Esophagus squamous epithelium (tissue), 5 donors: ENCODE data around the gene SIRPA. TPM values are rescaled to one million over a fixed set of nuclear protein-coding genes. Genes with fewer than 3 reads are reported as not detected.
A peak's percentile ranks its signal among the peaks of the same experiment; 100 is the strongest.
"Not testable (repeated sequence)": the region's sequence is repeated elsewhere in the genome, so short reads cannot be mapped to it uniquely, and the experiment has no call there.

Experiments used
- DNase-seq: peaks from one replicate; lab custom pipeline; 2025; lab: John Stamatoyannopoulos, UW
- H3K27ac ChIP-seq, 4 donors: fragments of 200-600 bp; sonication (generic); one replicate each; pipeline ENCODE4 v1.5.1; 2016 to 2019; ENCODE audit warnings: mild to moderate bottlenecking in 1 of 4
- H3K27me3 ChIP-seq, 4 donors: fragments of 200-600 bp; sonication (generic); 1 replicate in 3 of 4; 2 replicates in 1 of 4; pipeline versions ENCODE4 v1.5.1 to v1.6.0; 2017 to 2021; ENCODE audit warnings: antibody characterized with exemption in 1 of 4
- H3K36me3 ChIP-seq, 3 donors: fragments of 200-600 bp; sonication (generic); one replicate each; pipeline ENCODE4 v1.5.1; 2016 to 2019
- H3K4me1 ChIP-seq, 3 donors: fragments of 200-600 bp; sonication (generic); one replicate each; pipeline ENCODE4 v1.5.1; 2017 to 2019
- H3K4me3 ChIP-seq, 4 donors: fragments of 200-600 bp; sonication (generic); 1 replicate in 3 of 4; 2 replicates in 1 of 4; pipeline ENCODE4 v1.5.1; 2016 to 2019; ENCODE audit warnings: mild to moderate bottlenecking in 2 of 4, moderate library complexity in 1 of 4
- H3K9me3 ChIP-seq, 3 donors: fragments of 200-600 bp; sonication (generic); one replicate each; pipeline ENCODE4 v1.5.1; 2016 to 2019
- POLR2A ChIP-seq, 4 donors: fragments of 450-650 bp; IDR thresholded peaks; one replicate each; pipeline ENCODE4 v1.6.1; 2017; ENCODE audit warnings: antibody characterized with exemption in 4 of 4, mild to moderate bottlenecking in 4 of 4, moderate library complexity in 3 of 4
- WGBS, 2 donors: methylation state at CpG; one replicate each; pipeline ENCODE4 v1.1.5; 2018; 5-methylcytosine and 5-hydroxymethylcytosine counted together
- intact Hi-C: fragments of 100-400 bp; cut with DNase I; formaldehyde crosslinking; loops from one replicate; pipeline ENCODE4 v1.15.0; 2022
- total RNA-seq, 4 donors: library from RNA; depleted of rRNA; stranded (reverse); fragments of >200 nt; gene quantifications; one replicate each; pipeline ENCODE4 v1.1.0, GENCODE V29; 2016
- TF ChIP-seq, protein P1 (sequence below), 6 experiments: fragments of 450-650 bp in 4 of 6; fragments of 200-600 bp in 2 of 6; sonication (generic) in 2 of 6; IDR thresholded peaks; one replicate each; pipeline ENCODE4 v1.5.1; 2016 to 2019; ENCODE audit warnings: antibody characterized with exemption in 6 of 6, mild to moderate bottlenecking in 4 of 6, moderate library complexity in 4 of 6
- donor health status: DM: yes; HTN: yes; CAD: no.

Gene SIRPA
- total RNA-seq, 4 donors from 2014 or later = 9.3 to 23.4 (median 20.1) TPM

DNA sequence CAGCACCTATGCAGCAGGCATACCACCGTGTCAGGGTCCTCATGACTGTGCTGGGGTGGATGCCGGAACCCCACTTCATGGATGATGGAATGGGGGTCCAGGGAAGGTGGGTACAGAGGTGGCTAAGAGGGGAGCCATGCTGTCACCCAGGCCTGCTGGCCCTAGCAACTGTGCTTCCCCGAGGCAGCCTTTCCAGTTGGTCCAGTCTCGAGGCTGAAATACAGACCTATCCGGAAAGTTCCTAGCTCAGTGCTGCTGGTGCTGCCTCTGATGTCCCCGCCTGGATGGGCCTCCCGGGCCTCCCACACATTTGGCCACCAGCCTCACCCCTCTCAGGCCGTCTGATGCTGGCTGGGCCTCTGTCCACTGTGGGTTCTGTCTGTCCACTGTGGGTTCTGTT lies 17.4 kb downstream of the SIRPA start:
- no peak overlapping the region for H3K4me3 ChIP-seq
- TF ChIP-seq, protein P1, sequence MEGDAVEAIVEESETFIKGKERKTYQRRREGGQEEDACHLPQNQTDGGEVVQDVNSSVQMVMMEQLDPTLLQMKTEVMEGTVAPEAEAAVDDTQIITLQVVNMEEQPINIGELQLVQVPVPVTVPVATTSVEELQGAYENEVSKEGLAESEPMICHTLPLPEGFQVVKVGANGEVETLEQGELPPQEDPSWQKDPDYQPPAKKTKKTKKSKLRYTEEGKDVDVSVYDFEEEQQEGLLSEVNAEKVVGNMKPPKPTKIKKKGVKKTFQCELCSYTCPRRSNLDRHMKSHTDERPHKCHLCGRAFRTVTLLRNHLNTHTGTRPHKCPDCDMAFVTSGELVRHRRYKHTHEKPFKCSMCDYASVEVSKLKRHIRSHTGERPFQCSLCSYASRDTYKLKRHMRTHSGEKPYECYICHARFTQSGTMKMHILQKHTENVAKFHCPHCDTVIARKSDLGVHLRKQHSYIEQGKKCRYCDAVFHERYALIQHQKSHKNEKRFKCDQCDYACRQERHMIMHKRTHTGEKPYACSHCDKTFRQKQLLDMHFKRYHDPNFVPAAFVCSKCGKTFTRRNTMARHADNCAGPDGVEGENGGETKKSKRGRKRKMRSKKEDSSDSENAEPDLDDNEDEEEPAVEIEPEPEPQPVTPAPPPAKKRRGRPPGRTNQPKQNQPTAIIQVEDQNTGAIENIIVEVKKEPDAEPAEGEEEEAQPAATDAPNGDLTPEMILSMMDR (IDR thresholded peaks at IDR 0.05) = no peak
- no peak for TF ChIP-seq POLR2A (IDR thresholded peaks at IDR 0.05)
- H3K27ac ChIP-seq = peak overlapping the region in 1 of 4 donors; percentile 27
- no peaks in the 10 kb centered on the region for H3K27me3 ChIP-seq
- no peak for DNase-seq
- WGBS, 2 donors = 41 to 55% methylated on average over 8 of the region's 8 CpGs
- H3K36me3 ChIP-seq = peaks cover 0 to 34% (median 1%) of the 10 kb centered on the region in 3 donors
- H3K4me1 ChIP-seq = peaks cover 0 to 21% (median 15%) of the 10 kb centered on the region in 3 donors
- H3K9me3 ChIP-seq = no peaks in the 10 kb centered on the region
- intact Hi-C loops = no loop called here

DNA sequence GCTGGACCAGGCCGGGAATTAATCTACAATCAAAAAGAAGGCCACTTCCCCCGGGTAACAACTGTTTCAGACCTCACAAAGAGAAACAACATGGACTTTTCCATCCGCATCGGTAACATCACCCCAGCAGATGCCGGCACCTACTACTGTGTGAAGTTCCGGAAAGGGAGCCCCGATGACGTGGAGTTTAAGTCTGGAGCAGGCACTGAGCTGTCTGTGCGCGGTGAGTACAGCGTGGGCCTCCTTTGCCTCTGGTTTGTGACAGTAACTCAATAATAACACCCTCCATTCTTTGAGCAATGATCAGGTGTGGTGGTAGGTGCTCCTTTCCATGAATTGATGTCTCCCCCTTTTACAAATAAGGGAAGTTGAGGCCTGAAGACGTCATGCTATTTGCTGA lies 20.0 kb downstream of the SIRPA start:
- intact Hi-C loops, DNase-seq, H3K27me3 ChIP-seq, H3K27ac ChIP-seq, H3K4me3 ChIP-seq, H3K9me3 ChIP-seq: not testable (repeated sequence)
- Histone ChIP-seq H3K36me3 (peaks cover 0 to 50% (median 6%) of the 10 kb centered on the region in 3 donors), H3K4me1 (peaks cover 0 to 21% (median 15%) of the 10 kb centered on the region in 3 donors)
- 80 to 87% methylated on average over 1 to 7 of the region's 12 CpGs for WGBS, 2 donors

DNA sequence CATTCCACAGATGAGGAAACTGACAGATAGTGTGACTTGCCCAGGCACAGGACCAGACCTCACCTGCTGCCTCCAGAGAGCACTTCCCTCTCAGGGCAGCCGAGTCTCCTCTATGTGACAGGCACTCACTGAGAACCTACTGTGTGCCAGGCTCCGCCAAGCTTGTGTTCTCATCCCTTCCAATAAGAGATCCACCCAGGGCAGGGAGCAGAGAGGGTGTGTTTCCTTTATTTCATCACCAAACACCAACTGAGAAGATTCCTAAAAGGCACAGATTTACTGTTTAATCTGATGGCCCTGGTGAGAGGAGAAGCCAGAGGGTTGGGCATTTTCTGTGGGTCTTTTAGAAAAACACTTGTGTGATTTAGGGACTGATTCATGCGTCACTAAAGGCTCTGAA lies 20.5 kb downstream of the SIRPA start:
- peaks cover 0 to 50% (median 6%) of the 10 kb centered on the region in 3 donors for H3K36me3 ChIP-seq
- intact Hi-C loops = no loop called here
- TF ChIP-seq POLR2A (IDR thresholded peaks at IDR 0.05) = no peak
- TF ChIP-seq, protein P1 (IDR thresholded peaks at IDR 0.05) = no peak
- no peak overlapping the region for H3K4me3 ChIP-seq
- H3K9me3 ChIP-seq = no peaks in the 10 kb centered on the region
- WGBS, 2 donors = 69 to 100% methylated on average over 1 to 2 of the region's 3 CpGs
- no peak overlapping the region for H3K27ac ChIP-seq
- no peak for DNase-seq
- peaks cover 0 to 21% (median 15%) of the 10 kb centered on the region in 3 donors for H3K4me1 ChIP-seq
- no peaks in the 10 kb centered on the region for H3K27me3 ChIP-seq

DNA sequence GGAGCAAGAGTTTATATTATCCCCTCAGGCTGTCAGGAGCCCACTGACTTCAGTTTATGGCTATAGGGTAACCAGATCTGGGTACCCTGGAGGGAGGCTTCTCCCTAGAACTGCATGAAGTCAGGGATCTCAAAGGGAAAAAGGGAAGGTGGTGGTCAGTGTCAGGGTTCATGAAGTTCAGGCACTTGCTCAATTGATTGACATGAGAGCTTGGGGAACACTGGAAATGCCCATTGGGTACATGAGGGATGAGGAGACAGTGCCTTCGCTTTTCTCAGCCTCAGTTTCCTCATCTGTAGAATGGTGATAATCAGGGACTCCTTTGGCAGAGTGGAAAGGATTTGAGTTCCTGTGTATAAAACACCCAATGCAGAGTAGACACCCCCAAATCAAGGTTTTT lies 22.6 kb downstream of the SIRPA start:
- H3K27me3 ChIP-seq = no peaks in the 10 kb centered on the region
- WGBS, 2 donors = 90% methylated on average over 1 of the region's 1 CpG
- intact Hi-C loops = no loop called here
- H3K4me3 ChIP-seq = no peak overlapping the region
- peaks cover 0 to 5% (median under 1%) of the 10 kb centered on the region in 3 donors for H3K4me1 ChIP-seq
- H3K9me3 ChIP-seq = no peaks in the 10 kb centered on the region
- DNase-seq = no peak
- H3K27ac ChIP-seq = no peak overlapping the region
- peaks cover 0 to 61% (median 6%) of the 10 kb centered on the region in 3 donors for H3K36me3 ChIP-seq
- TF ChIP-seq, protein P1 (IDR thresholded peaks at IDR 0.05) = no peak
- TF ChIP-seq POLR2A (IDR thresholded peaks at IDR 0.05) = no peak

DNA sequence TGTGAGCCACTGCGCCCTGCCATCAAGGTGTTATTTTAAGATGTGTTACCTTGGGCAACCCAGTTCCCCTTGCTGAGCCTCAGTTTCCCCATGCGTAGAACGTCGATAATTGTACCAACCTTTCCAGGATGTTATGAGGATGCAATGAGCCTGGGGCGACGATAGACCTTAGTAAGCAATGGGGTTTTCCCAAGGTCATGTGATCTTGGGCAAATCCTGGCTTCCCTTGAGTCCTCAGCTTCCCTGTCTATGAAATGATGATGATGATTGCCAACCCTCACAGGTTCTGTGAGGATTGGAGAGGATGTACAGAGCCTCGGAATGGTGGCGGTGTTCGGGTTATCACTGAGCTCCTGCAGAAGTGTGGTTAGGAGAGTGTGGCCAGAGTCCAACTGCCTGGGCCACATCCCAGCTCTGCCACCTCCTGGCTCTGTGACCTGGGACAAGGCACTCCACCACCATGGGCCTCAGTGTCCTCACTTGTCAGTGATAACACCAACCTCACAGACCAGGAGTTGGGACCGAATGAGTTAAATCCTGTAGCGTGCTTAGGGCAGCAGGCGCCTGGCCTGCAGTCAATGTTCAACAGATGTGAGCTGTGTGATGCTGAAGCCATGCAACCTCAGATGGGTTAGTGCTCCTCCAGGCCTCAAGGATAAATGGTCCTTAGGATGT lies 23.4 kb downstream of the SIRPA start:
- TF ChIP-seq, protein P1 (IDR thresholded peaks at IDR 0.05) = no peak
- TF ChIP-seq POLR2A (IDR thresholded peaks at IDR 0.05) = no peak
- 62 to 80% methylated on average over 8 to 9 of the region's 12 CpGs for WGBS, 2 donors
- no peak for DNase-seq

More for the DNA sequence above, 23.4 kb downstream of the SIRPA start:
- Histone ChIP-seq H3K9me3 (no peaks in the 10 kb centered on the region), H3K4me1 (no peaks in the 10 kb centered on the region), H3K36me3 (peaks cover 0 to 65% (median 6%) of the 10 kb centered on the region in 3 donors), H3K27me3 (no peaks in the 10 kb centered on the region), H3K27ac (no peak overlapping the region), H3K4me3 (no peak overlapping the region)
- intact Hi-C loops = no loop called here
